ENCODE measurements around the gene TTC13.

DNA sequence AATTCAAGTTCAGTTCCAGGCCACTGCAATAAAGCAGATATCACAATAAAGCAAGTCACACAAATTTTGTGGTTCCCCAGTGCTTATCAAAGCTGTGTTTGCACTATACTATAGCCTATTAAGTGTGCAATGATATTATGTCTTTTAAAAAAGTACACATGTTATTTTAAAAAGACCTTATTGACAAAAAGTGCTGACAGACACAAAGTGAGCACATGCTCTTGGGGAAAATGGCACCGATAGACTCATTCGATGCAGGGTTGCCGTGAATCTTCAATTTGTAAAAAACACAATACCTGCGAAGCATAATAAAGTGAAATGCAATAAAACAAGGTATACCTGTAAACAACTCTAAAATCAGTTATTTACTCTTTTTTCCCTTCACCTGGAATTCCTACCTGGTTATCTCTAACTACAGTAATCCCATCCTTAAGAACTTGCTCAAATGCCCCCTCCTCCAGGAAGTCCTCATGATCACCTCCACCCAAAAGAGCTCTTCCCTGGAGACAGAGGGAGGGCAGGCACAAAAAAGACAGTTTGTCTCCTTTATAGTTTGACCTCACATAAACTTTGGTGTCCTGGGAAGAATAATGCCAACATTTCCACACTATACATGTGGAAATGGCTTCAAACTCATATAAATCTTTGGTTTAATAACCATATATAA lies 100.6 kb downstream of the TTC13 start:
- TF ChIP-seq, protein P1, sequence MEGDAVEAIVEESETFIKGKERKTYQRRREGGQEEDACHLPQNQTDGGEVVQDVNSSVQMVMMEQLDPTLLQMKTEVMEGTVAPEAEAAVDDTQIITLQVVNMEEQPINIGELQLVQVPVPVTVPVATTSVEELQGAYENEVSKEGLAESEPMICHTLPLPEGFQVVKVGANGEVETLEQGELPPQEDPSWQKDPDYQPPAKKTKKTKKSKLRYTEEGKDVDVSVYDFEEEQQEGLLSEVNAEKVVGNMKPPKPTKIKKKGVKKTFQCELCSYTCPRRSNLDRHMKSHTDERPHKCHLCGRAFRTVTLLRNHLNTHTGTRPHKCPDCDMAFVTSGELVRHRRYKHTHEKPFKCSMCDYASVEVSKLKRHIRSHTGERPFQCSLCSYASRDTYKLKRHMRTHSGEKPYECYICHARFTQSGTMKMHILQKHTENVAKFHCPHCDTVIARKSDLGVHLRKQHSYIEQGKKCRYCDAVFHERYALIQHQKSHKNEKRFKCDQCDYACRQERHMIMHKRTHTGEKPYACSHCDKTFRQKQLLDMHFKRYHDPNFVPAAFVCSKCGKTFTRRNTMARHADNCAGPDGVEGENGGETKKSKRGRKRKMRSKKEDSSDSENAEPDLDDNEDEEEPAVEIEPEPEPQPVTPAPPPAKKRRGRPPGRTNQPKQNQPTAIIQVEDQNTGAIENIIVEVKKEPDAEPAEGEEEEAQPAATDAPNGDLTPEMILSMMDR (IDR thresholded peaks at IDR 0.05), result no peak
- TF ChIP-seq POLR2A (IDR thresholded peaks at IDR 0.05) (no peak), POLR2AphosphoS5 (IDR thresholded peaks at IDR 0.05) (no peak)
